Ovary (tissue), 3 donors: ENCODE measurements around the gene SH3RF3.

Source experiments
- CTCF ChIP-seq, 3 donors: fragments of 450-650 bp in 2 of 3; fragments of 200-600 bp in 1 of 3; IDR thresholded peaks; one replicate each; pipeline versions ENCODE4 v1.5.1 to v1.8.0; 2016 to 2022; ENCODE audit warnings: antibody characterized with exemption in 3 of 3, mild to moderate bottlenecking in 1 of 3
- EP300 ChIP-seq: sonication (generic); formaldehyde crosslinking; IDR thresholded peaks from one replicate; pipeline ENCODE4 v1.6.1; 2017; ENCODE audit warnings: antibody characterized with exemption
- POLR2A ChIP-seq: fragments of 450-650 bp; IDR thresholded peaks from one replicate; pipeline ENCODE4 v1.6.1; 2017; ENCODE audit warnings: antibody characterized with exemption, mild to moderate bottlenecking, moderate library complexity
- donor health status: DM: no; HTN: no; CAD: no.

GRCh38 chr2:109134741-109135358 is 5.8 kb downstream of the SH3RF3 start:
- TF ChIP-seq CTCF (IDR thresholded peaks at IDR 0.05) (no peak), EP300 (no peak), POLR2A (no peak)
